NCI-H748 (cell line): ENCODE data around the gene CD82.
"Not testable (repeated sequence)": the region's sequence is repeated elsewhere in the genome, so short reads cannot be mapped to it uniquely, and the experiment has no call there.

Experiments used
- DNase-seq: peaks from one replicate; lab custom pipeline; 2025; ENCODE audit not compliant: unreplicated experiment; lab: John Stamatoyannopoulos, UW

Gene CD82

GRCh38 chr11:44628730-44629700 is 63.6 kb downstream of the CD82 start:
- no peak for DNase-seq

- DNase-seq = no peak
These were observed 64.4 kb downstream of the CD82 start for GRCh38 chr11:44629732-44630345.

DNA sequence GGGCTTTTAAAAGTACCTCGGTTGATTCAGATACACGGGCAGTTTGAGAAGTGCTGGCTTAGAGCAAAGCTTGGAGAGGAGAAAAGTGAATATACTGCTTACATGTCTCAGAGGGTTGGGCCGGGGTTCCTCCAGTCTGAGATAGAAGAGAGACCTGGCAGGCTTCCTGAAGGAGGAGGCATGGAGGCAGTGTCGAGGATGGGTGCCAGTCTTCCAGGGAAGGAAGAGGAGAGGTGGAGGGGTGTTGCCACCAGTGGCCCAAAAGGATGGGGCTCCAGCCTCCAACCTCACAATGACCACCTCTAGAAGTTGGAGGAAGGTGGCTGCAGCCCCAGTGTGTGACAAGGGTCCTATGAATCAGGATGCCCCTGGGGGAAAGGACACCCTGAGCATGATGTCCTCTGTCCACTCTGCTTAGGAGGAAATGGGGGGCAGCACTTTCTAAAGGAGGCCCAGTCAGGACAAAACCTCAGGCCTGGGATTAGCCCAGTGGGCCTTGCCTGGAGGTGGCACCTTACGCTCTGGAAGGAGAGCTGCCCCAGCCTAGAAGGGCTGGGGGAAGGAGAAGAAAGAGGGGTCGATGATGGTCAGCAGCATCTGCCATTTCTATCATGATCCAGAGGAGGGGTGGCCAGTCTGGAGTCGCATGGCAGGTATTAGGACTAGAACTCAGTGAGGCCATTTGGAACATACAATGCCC is 65.2 kb downstream of the CD82 start:
- DNase-seq = no peak

DNA sequence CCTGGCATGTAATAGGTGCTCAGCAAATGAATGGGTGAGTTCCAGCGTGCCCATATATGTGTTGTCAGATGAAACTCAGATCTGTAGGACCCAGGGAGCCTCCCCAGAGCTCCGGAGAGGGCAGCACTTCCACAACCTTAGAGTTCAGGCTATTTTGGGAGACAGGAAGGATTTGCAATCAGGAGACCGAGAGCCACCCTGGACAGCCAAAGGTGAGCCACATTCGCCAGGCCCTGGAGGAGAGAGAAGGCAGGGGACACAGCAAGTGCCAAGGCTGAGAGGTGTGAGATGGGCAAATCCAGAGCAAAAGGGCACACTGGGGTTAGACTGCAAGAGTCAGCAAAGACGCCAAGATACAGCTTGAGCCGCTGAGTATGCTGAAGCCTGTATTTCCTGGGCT is 66.4 kb downstream of the CD82 start:
- DNase-seq = no peak

- DNase-seq = no peak
These were observed 67.1 kb downstream of the CD82 start for GRCh38 chr11:44632466-44633123.

GRCh38 chr11:44633641-44634040 is 68.2 kb downstream of the CD82 start:
- no peak for DNase-seq

- peak; percentile 69 for DNase-seq
These were observed 69.2 kb downstream of the CD82 start for GRCh38 chr11:44634401-44635281.

- DNase-seq = no peak
These were observed 72.0 kb downstream of the CD82 start for GRCh38 chr11:44637487-44637886.

DNA sequence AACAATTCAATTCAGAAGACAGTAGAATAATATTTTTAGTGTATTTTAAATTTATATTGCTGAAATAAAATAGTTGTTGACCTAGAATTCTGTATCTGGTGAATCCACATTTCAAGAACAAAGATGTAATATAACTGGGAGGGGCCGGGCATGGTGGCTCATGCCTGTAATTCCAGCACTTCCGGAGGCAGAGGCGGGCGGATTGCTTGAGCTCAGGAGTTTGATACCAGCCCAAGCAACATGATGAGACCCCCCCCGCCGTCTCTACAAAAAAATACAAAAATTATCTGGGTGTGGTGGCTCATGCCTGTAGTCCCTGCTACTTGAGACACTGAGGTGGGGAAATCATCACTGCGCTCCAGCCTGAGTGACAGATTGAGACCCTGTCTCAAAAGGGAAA is 72.6 kb downstream of the CD82 start:
- DNase-seq = no peak

DNA sequence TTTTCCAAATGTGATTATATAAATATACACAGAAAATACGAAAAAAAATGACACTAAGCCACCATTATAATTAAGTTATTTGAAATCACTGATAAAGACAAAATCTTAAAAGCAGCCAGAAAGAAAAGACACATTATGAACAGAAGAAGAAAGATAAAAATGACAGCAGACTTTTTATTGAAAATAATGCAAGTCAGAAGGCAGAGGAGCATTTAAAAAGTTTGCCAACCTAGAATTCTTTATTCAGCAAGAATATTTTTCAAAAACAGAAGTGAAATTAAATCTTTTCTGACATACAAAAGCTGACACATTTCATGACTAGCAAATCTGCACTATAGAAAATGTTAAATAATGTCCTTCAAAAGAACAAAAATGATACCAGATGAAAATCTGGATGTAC is 77.8 kb downstream of the CD82 start:
- no peak for DNase-seq

- no peak for DNase-seq
These were observed 80.4 kb downstream of the CD82 start for GRCh38 chr11:44645827-44646226.

GRCh38 chr11:44647255-44647955 is 81.9 kb downstream of the CD82 start:
- DNase-seq = not testable (repeated sequence)

- DNase-seq = no peak
These were observed 82.6 kb downstream of the CD82 start for GRCh38 chr11:44648109-44648508.

DNA sequence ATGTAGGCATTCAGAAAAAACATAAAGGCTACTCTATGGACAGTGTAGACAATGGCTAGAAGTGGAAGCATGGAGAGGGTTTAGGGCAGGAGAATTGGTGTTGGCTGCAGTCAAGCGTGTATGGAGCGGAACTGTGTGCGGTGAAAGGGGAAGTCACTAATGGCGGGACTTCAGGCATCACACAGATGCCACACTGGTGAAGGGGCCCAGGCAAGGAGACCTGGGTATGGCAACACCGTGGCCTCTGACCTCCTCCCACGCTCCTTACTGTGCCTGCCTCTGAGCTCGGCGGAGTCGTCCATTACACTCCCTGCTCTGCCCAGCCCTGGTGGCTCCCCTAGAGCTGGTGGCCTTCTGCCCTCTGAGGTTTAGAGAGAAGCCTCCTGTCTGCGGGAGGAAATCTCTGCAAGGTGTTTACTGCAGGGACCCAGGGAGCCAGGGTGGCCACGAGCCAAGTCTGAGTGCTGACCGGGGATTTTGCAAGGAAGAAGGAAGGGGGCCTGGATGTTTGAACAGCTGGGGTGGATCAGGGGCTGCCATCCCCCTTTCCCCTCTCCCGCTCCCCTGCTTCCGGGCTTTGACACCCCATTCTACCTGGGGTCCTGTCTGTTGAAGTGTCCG is 86.2 kb downstream of the CD82 start:
- DNase-seq = no peak

DNA sequence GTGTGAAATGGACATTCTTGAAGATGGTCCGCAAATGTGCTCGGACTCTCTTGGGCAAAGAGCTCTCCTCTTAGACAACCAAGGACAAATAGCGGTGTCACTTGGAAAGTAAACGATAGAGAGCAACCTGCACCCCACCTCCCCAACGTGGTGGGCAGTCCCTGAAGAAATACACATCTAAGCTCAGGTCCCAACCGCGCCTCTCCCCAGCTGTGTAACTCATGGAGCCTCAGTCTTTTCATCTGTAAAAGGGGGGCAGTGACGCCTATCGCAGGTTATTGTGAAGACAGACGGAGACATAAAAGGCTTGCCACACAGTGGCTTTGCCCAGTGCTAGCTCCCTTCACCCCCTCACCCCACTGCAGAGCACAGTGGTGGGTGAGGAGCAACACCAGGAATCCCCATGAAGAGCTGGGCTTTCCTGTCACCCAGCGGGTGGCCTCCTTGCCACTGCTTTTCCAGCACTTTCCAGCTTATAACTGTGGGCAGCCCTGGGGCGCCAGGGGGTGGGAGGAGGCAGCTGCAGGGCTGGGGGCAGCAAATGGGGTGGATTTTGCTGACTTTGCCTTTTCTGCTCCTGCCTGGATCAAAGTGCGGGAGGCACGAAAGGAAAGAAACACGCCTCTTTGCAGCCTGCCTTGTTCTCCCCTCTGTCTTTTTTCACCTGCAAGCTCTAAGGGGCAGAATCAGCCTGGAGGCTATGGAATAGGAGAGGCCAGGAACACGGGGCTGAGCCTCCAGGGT is 87.6 kb downstream of the CD82 start:
- no peak for DNase-seq

DNA sequence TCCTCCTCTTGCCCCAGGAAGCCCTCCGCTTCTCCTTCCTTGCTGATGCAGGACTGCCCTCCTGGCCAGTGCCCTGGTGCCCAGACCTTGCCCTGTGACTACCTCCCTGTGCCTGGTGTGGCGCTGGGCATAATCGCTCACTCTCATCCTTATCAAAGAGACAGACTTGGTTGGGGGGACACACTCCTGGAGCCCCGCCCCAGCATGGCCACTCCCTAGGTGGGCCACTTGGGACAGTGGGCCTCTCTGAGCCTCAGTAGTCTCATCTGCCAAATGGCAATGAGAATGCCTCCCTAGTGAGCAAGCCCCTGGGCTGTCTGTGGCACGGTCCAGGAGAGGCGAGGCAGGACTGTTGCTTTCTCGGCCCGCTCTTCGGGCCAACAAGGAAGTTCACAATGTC is 88.6 kb downstream of the CD82 start:
- DNase-seq = no peak

- DNase-seq = no peak
These were observed 89.1 kb downstream of the CD82 start for GRCh38 chr11:44654596-44654995.

- DNase-seq = no peak
These were observed 92.5 kb downstream of the CD82 start for GRCh38 chr11:44657836-44658505.
